Kidney tubule cell (primary cell): Measurements from ENCODE around the gene ITGA1.

Experiments used
- DNase-seq: peaks from one replicate; pipeline ENCODE4 v3.0.0-alpha.2; 2018; ENCODE audit warnings: low spot score

Gene ITGA1

DNA sequence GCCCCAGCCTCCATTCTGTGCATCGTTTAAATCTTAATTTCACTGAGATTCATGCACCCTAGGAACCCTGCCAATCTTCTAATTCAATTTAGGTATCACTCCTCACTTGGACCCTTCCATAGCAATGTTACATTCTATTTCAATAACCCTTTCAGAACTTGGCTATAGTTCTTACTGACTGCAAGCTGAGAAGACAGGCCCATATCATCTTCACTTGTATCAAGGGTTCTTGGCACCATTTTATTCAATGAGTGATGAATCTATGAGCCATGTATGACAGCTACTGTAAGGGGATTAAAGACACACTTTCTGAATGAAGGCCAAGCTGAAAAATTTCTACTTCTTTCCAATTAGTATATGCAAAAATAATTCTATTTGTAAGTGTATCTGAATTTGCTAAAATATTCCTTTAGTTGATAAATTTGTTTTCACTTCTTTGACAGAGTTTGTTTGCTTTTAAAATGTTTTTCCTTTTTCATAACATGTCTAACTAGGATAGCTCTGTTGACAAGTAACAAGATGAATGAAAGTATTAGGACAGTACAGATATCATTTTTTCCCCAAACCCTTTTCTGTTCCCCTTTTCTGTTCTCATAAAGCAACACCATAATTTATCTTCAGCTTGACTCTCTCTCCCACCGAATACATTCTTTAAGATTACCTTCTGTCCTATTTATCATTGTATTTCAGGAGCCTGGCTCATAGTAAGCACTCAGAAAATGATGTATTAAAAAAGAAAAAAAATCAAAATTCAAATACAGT is 211.0 kb downstream of the ITGA1 start:
- no peak for DNase-seq

DNA sequence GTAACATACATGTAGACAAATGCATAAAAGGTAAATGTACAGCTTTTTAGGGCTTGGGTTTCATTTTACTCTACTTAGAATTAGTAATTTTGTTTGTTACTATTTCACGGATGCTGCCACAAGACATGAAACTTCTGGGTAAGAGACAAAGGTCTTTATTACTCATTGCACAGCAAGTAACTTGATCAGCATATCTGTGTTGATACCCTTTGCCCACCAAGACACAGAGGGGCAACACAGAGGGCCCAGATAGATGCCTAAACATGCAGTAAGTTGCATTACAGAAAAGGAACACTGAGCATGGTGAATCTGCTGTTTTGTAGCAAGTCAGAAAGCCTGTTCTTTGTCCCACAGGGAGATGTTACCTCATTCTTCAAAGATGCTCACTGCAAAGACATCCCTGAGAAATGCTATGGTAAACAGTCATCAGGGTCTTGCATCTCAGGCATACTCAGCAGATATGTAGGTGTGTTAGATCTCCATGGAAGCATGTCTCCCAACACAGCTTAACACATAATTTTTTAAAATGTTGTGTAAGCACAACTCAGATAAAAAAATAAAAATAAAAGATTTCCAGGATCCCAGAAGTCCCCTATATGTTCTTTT is 211.7 kb downstream of the ITGA1 start:
- peak; percentile 71 for DNase-seq

- no peak for DNase-seq
Measured at GRCh38 chr5:53001541-53001940, 213.8 kb downstream of the ITGA1 start.

DNA sequence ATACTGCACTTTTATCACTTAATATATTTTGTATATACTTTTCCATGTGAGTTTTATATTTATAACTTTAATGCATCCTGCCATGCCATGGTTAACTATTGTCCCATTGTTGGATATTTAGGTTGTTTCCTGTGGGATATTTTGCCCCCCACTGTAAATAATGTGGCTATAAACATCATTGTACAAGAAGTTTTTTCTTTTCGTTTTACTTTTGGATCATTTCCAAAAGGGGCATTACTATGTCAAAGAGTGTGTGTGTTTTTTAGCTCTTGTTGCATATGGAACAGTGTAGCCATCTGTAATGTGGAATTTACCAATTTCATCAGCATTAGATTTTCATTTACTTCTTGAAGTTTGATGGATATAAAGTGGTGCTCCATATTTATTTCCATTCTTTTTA is 214.8 kb downstream of the ITGA1 start:
- no peak for DNase-seq

DNA sequence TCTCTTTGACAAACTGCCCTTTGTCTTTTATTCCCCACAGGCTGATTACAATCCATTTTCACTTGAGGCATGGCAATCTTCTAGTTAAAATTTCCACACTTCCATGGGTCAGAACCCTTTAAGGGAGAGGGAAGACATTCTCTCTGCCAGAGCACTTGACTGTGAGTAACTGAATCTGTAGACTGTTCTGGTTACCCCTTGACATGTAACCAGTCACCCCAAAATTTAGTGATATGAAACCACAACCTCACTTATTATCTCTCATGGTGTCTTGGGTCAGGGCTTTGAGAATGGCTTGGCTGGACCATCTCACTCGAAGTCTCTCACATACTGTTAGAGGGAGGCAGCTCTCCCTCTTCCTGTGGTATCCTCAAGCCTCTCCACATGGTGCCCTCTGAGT is 215.4 kb downstream of the ITGA1 start:
- DNase-seq, result no peak

DNA sequence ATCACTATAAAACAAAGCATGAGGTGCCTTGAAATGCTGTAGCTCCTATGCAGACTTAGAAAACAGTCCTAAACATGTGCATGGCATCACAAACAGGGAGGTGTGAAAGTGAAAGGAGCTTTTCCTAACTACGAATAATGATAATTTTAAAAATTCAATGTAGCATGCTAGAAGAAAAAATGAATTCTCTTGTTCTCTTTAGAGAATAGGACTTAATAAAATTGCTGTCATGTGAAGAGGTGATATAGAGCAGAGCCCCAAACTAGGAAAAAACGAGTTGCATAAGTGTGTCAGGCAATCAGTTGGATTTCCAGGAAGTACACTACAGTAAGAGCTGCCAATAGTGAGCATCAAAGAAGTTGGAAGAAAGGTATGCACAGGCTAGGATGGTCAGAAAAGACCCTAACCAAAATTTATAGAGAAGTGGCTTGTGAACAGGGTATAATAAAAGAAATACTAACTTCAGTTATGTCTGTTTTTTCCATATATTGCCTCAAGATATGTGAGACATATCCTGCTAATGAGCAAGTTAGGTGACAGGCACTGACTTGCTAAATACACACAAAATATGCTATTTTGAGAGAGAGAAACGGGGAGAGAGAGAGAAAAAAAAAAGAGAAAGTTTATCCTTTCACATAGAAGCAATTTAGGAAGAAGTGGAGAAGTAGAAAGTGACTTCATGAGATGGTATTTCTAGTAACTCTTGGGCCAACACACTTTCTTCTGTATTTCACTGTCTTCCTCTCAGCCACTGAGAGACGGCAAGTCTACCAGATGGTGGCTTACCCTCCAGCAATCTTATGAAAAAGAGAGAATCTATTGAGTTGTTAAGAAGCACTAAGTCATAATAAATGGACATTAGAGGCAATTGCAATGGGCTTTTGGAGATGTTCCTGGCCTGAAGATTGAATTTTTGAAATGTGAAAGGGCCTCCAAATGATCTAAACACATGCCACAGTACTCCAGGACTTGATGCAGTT is 219.5 kb downstream of the ITGA1 start:
- no peak for DNase-seq

- peak; percentile 76 for DNase-seq
Measured at GRCh38 chr5:53008751-53009150, 221.0 kb downstream of the ITGA1 start.
